ENCODE data around the gene FERMT1.

Gene FERMT1

DNA sequence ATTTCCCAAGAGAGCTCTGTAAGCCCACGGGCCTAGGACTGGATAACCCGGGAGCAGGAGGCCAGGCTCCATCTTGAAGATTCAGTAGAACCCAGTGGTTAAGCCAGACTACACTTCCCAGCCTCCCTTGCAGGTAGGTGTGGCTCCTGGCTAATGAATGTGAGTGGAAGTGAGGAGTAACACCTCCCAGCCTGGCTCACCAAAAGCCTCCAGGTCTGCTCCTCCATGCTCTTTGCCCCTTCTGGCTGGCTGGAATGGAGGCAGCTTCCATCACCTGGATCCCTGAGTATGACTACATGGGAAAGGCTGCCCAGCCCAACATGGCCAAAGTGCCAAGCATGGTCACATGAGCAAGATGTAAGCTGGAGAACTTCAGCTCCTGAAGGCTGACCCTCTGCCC lies 78.7 kb downstream of the FERMT1 start:
- no peaks in the 10 kb centered on the region for H3K4me1 ChIP-seq (ENCODE audit: insufficient read depth, poor library complexity, severe bottlenecking)
- H3K36me3 ChIP-seq (ENCODE audit: low read depth): 0 out of 2 replicates have a peak, but pooled peaks cover 5% of the 10 kb centered on the region
- H3K27me3 ChIP-seq (ENCODE audit: insufficient read depth, poor library complexity, severe bottlenecking): no peaks in the 10 kb centered on the region
- H3K27ac ChIP-seq (ENCODE audit: poor library complexity, severe bottlenecking): no peak overlapping the region
- DNase-seq (ENCODE audit: low spot score) (no peak), ATAC-seq (ENCODE audit: low read depth) (peak; percentile 48; the same call in 2 of the 3 replicates)
- no peaks in the 10 kb centered on the region for H3K9me3 ChIP-seq (ENCODE audit: severe bottlenecking)
- H3K4me3 ChIP-seq (ENCODE audit: severe bottlenecking): no peak overlapping the region
- TF ChIP-seq, protein P1, sequence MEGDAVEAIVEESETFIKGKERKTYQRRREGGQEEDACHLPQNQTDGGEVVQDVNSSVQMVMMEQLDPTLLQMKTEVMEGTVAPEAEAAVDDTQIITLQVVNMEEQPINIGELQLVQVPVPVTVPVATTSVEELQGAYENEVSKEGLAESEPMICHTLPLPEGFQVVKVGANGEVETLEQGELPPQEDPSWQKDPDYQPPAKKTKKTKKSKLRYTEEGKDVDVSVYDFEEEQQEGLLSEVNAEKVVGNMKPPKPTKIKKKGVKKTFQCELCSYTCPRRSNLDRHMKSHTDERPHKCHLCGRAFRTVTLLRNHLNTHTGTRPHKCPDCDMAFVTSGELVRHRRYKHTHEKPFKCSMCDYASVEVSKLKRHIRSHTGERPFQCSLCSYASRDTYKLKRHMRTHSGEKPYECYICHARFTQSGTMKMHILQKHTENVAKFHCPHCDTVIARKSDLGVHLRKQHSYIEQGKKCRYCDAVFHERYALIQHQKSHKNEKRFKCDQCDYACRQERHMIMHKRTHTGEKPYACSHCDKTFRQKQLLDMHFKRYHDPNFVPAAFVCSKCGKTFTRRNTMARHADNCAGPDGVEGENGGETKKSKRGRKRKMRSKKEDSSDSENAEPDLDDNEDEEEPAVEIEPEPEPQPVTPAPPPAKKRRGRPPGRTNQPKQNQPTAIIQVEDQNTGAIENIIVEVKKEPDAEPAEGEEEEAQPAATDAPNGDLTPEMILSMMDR (IDR thresholded peaks at IDR 0.05; ENCODE audit: poor library complexity, severe bottlenecking): no peak

DNA sequence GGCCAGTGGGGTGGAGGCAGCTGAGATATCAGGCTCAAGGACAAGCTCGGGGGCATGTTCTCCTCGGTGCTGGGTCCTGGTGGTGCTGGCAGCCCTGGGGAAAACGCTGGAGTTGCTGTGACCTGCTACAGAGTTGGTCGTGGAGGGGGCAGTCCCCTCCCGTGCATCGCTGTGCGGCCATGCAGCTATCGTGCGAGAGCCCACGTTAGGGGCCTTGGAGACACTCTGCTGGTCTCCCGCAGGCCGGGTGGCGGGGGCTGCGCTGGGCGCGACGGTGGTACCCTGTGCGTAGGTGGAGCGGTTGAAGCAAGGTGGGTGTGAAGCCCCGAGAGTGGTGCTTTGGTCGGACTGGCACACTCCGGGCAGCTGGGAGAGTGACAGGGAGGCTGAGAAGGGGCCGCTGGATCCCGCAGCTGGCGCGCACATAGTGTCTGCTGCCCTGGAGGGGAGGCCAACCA lies 81.0 kb downstream of the FERMT1 start:
- H3K9me3 ChIP-seq (ENCODE audit: severe bottlenecking): no peaks in the 10 kb centered on the region
- DNase-seq (ENCODE audit: low spot score): no peak
- no peak overlapping the region for H3K4me3 ChIP-seq (ENCODE audit: severe bottlenecking)
- H3K27me3 ChIP-seq (ENCODE audit: insufficient read depth, poor library complexity, severe bottlenecking): no peaks in the 10 kb centered on the region
- H3K36me3 ChIP-seq (ENCODE audit: low read depth): peaks cover 24% of the 10 kb centered on the region
- TF ChIP-seq, protein P1 (IDR thresholded peaks at IDR 0.05; ENCODE audit: poor library complexity, severe bottlenecking): no peak
- no peaks in the 10 kb centered on the region for H3K4me1 ChIP-seq (ENCODE audit: insufficient read depth, poor library complexity, severe bottlenecking)
- no peak overlapping the region for H3K27ac ChIP-seq (ENCODE audit: poor library complexity, severe bottlenecking)
- no peak for ATAC-seq (ENCODE audit: low read depth)

DNA sequence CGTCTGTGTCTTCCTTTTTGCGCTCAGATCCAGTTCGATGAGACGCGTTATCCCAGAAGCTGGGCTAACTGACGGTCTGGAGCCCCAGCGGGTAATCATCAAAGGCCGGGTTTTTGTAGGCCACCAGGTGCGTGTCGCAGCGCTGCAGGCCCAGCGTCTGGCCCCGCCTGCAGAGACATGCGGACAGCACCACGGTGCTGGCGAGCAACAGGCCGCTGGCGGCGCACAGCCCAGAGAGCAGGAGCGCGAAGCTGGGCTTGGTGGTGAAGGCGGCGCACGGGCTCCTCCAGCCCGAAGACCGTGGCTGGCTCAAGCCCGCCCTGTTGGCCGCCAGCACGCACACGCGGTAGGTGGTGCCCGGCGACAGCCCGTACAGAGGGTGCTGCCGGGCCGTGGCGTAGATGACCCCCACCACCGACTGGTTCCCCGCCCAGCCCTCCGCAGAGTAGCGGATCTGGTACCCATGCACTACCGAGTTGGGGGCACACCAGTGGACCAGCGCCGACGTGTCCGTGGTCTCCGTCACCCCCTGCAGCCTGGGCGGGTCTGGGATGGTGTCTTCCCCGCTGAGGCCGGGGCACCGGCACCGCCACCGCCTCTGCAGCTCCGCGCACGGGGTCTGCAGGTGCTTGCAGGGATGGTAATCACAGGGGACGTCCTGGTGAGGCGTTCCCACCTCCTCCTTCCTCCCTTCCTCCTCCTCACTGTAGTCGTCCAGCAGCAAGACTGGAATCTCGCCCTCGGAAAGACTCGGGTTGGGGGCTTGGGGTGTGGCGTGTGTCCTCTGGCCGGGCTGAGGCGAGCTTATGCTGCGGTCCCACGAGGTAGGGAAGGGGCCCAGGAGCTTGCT lies 81.6 kb downstream of the FERMT1 start:
- H3K36me3 ChIP-seq (ENCODE audit: low read depth): peaks cover 30% of the 10 kb centered on the region
- no peak overlapping the region for H3K27ac ChIP-seq (ENCODE audit: poor library complexity, severe bottlenecking)
- H3K27me3 ChIP-seq (ENCODE audit: insufficient read depth, poor library complexity, severe bottlenecking): no peaks in the 10 kb centered on the region
- TF ChIP-seq, protein P1 (IDR thresholded peaks at IDR 0.05; ENCODE audit: poor library complexity, severe bottlenecking): no peak
- no peak overlapping the region for H3K4me3 ChIP-seq (ENCODE audit: severe bottlenecking)
- no peaks in the 10 kb centered on the region for H3K9me3 ChIP-seq (ENCODE audit: severe bottlenecking)
- ATAC-seq (ENCODE audit: low read depth) (no peak), DNase-seq (ENCODE audit: low spot score) (no peak)
- no peaks in the 10 kb centered on the region for H3K4me1 ChIP-seq (ENCODE audit: insufficient read depth, poor library complexity, severe bottlenecking)

DNA sequence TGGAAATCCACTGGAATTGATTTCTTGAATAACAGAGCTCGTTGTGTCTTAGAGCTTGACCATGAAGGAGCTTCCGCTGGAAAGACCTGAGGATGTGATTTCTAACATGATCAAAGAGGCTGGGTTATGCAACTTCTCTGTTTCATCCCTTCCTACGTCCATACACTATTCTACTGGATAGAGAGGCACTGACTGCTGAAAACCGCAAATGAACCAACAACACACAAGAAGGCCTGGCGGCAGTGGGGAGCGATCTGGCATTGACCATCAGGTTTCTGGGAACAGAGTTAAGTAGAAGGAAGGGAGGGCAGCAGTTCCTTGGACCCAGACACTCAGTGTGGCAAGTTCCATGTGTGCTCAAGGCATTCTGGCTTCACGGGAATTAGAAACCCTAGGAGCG lies 82.3 kb downstream of the FERMT1 start:
- TF ChIP-seq, protein P1 (IDR thresholded peaks at IDR 0.05; ENCODE audit: poor library complexity, severe bottlenecking): no peak
- ATAC-seq (ENCODE audit: low read depth): no peak
- Histone ChIP-seq H3K36me3 (ENCODE audit: low read depth) (peaks cover 37% of the 10 kb centered on the region), H3K9me3 (ENCODE audit: severe bottlenecking) (no peaks in the 10 kb centered on the region), H3K4me3 (ENCODE audit: severe bottlenecking) (no peak overlapping the region), H3K27ac (ENCODE audit: poor library complexity, severe bottlenecking) (no peak overlapping the region), H3K27me3 (ENCODE audit: insufficient read depth, poor library complexity, severe bottlenecking) (no peaks in the 10 kb centered on the region), H3K4me1 (ENCODE audit: insufficient read depth, poor library complexity, severe bottlenecking) (no peaks in the 10 kb centered on the region)
- no peak for DNase-seq (ENCODE audit: low spot score)

DNA sequence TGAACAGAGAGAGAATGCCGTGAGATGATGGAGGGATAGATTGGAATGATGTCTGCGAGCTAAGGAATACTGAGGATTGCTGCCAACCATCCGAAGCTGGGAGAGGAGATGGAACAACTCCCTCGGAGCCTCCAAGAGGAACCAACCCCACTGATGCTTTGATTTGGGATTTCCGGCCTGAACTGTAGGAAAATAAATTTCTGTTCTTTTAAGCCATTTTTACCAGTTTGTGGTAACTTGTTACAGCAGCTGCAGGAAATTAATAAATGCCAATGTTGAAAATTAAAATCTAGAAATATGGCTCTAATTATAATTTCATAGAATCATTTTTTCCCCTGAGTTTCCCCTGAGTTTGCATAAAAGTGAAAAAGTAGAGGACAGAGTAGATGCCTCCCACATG lies 83.1 kb downstream of the FERMT1 start:
- Histone ChIP-seq H3K9me3 (ENCODE audit: severe bottlenecking) (no peaks in the 10 kb centered on the region), H3K4me3 (ENCODE audit: severe bottlenecking) (no peak overlapping the region), H3K36me3 (ENCODE audit: low read depth) (peaks cover 44% of the 10 kb centered on the region), H3K4me1 (ENCODE audit: insufficient read depth, poor library complexity, severe bottlenecking) (no peaks in the 10 kb centered on the region), H3K27ac (ENCODE audit: poor library complexity, severe bottlenecking) (no peak overlapping the region), H3K27me3 (ENCODE audit: insufficient read depth, poor library complexity, severe bottlenecking) (no peaks in the 10 kb centered on the region)
- DNase-seq (ENCODE audit: low spot score) (no peak), ATAC-seq (ENCODE audit: low read depth) (no peak)
- TF ChIP-seq, protein P1 (IDR thresholded peaks at IDR 0.05; ENCODE audit: poor library complexity, severe bottlenecking): no peak
